ENCODE data around the gene ARVCF. TPM values are rescaled to one million over a fixed set of nuclear protein-coding genes. Genes with fewer than 3 reads are reported as not detected.
"Not testable (repeated sequence)": the region's sequence is repeated elsewhere in the genome, so short reads cannot be mapped to it uniquely, and the experiment has no call there.

ARVCF gene
- total RNA-seq, 2 experiments from 2014 or later, result 1.5 to 2.4 TPM

GRCh38 chr22:19926028-19926427, 90.6 kb downstream of the ARVCF start:
- H3K36me3 Mint-ChIP-seq, H3K27me3 Mint-ChIP-seq: not testable (repeated sequence)
- CTCF ChIA-PET, result interaction anchor here (3.0 kb wide), 1 partner anchor 15 kb away, joined by 9 read pairs; no protein-coding TSS in a partner anchor

GRCh38 chr22:19923914-19924513, 92.6 kb downstream of the ARVCF start:
- H3K4me3 Mint-ChIP-seq, result no peak overlapping the region
- intact Hi-C loops (cut with micrococcal nuclease), result no loop called here
- H3K9me3 Mint-ChIP-seq, result no peaks in the 10 kb centered on the region
- H3K27me3 Mint-ChIP-seq, result no peaks in the 10 kb centered on the region
- CTCF ChIA-PET, result interaction anchor here (3.0 kb wide), 1 partner anchor 13 kb away, joined by 9 read pairs; no protein-coding TSS in a partner anchor
- POLR2A ChIA-PET, result no interaction called here
- H3K4me1 Mint-ChIP-seq (ENCODE audit: low read depth), result no peaks in the 10 kb centered on the region
- DNase-seq, result no peak
- H3K27ac Mint-ChIP-seq, result no peak overlapping the region
- peaks cover 6% of the 10 kb centered on the region for H3K36me3 Mint-ChIP-seq

More at GRCh38 chr22:19926028-19926427, 90.6 kb downstream of the ARVCF start:
- DNase-seq; H3K4me1 Mint-ChIP-seq (ENCODE audit: low read depth); H3K9me3 Mint-ChIP-seq; H3K27ac Mint-ChIP-seq; intact Hi-C loops (cut with micrococcal nuclease); H3K4me3 Mint-ChIP-seq; POLR2A ChIA-PET: not testable (repeated sequence)

DNA sequence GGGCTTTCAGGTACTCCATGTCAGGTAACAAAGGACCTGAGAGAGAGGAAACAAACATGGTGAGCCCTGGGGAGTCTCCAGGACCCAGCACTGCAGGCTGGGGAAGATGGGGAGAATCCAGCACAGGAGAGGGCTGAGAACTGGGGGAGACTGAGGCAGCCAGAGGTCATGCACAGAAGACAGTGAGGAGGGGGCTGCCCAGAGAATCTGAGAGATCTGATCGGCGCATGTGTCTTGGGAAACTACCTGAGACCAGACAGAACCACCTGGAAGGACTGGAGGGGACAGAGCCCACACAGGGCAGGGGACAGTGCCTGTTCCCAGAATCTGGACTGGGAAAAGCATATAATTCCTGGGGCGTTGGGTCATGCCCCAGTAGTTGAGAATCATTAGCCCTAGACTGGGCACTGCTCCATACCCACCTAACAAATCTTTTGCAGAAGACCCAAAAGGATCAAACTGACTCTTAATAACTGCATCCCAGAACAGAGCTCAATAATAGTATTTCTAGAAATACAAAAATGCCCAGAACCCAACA, 95.0 kb downstream of the ARVCF start:
- POLR2A ChIA-PET, result no interaction called here

More for the DNA sequence above, 95.0 kb downstream of the ARVCF start:
- Mint-ChIP-seq H3K4me1 (ENCODE audit: low read depth) (no peaks in the 10 kb centered on the region), H3K4me3 (no peak overlapping the region), H3K36me3 (peaks cover 3% of the 10 kb centered on the region), H3K9me3 (no peaks in the 10 kb centered on the region), H3K27ac (no peak overlapping the region), H3K27me3 (no peaks in the 10 kb centered on the region)
- CTCF ChIA-PET, result interaction anchor here (0.6 kb wide), 1 partner anchor 59 kb away, joined by 3 read pairs; no protein-coding TSS in a partner anchor
- no peak for DNase-seq
- intact Hi-C loops (cut with micrococcal nuclease), result no loop called here

Small RNA genes within 50 kb of the gene (microRNA-seq; reads per million reads assigned to microRNA genes)
- gene MIR185 (ENCODE audit: borderline microRNAs expressed, borderline number of aligned reads, borderline replicate concordance) (946 reads per million, percentile 86 among the genes with 10 or more reads in this experiment), gene MIR4761 (ENCODE audit: borderline microRNAs expressed, borderline number of aligned reads, borderline replicate concordance) (not detected)

Other genes starting within 250 kb of the ARVCF start
- gene GNB1L, start 161.9 kb downstream of the ARVCF start, total RNA-seq, result 10 to 100 TPM; 11.3 to 12.3 TPM
- gene RTL10, start 161.9 kb downstream of the ARVCF start, total RNA-seq, result 10 to 100 TPM; 11.5 to 13.5 TPM
- 10 to 100 TPM; 61.7 to 66.1 TPM for gene COMT, start 75.1 kb downstream of the ARVCF start, total RNA-seq
- 10 to 100 TPM; 23.3 to 23.4 TPM for gene TXNRD2, start 75.0 kb downstream of the ARVCF start, total RNA-seq
- 10 to 100 TPM; 20.7 to 23.6 TPM for gene TANGO2, start 4.3 kb upstream of the ARVCF start, total RNA-seq
- gene DGCR8, start 63.4 kb upstream of the ARVCF start, total RNA-seq, result 10 to 100 TPM; 33.4 to 34.3 TPM
- gene RANBP1, start 99.3 kb upstream of the ARVCF start, total RNA-seq, result 100 to 1,000 TPM; 359 to 372 TPM
- gene TRMT2A, start 100.4 kb upstream of the ARVCF start, total RNA-seq, result 10 to 100 TPM; 70.6 to 75.8 TPM
- 10 to 100 TPM; 46.3 to 46.5 TPM for gene ZDHHC8, start 115.0 kb upstream of the ARVCF start, total RNA-seq
- gene CCDC188, start 134.2 kb upstream of the ARVCF start, total RNA-seq, result under 1 TPM in 1 of 2 experiments, not detected in 1; 0.52 TPM